ENCODE measurements around the gene ARSK. TPM values are rescaled to one million over a fixed set of nuclear protein-coding genes. Genes with fewer than 3 reads are reported as not detected.
A peak's percentile ranks its signal among the peaks of the same experiment; 100 is the strongest.

ARSK gene
- total RNA-seq, 6 experiments from 2014 or later = 2.1 to 4.9 (median 4.0) TPM

DNA sequence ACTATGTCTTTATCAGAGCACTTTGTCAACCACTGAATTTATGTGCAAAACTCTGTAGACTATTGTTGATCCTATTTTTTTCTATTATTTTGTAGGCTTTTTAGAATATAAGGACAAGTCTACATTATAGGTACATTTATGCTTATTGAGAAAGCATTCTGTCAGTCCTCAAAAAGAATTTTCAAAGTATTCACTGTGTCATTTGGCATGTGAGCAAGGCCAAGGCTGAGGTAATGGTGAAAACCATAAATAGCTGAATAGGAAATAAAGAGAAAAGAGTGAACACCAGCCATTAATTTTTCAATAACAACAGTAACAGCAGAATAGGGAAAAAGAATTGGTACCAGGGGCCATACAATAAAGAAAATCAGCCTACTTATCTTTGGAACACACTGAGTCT is 21.1 kb upstream of the ARSK start:
- Histone ChIP-seq H3K27ac (no peak overlapping the region), H3K36me3 (peaks cover 0 to 12% (median 2%) of the 10 kb centered on the region in 4 donors), H3K27me3 (no peaks in the 10 kb centered on the region), H3K4me1 (no peaks in the 10 kb centered on the region), H3K9me3 (no peaks in the 10 kb centered on the region), H3K4me3 (no peak overlapping the region)
- TF ChIP-seq, protein P1, sequence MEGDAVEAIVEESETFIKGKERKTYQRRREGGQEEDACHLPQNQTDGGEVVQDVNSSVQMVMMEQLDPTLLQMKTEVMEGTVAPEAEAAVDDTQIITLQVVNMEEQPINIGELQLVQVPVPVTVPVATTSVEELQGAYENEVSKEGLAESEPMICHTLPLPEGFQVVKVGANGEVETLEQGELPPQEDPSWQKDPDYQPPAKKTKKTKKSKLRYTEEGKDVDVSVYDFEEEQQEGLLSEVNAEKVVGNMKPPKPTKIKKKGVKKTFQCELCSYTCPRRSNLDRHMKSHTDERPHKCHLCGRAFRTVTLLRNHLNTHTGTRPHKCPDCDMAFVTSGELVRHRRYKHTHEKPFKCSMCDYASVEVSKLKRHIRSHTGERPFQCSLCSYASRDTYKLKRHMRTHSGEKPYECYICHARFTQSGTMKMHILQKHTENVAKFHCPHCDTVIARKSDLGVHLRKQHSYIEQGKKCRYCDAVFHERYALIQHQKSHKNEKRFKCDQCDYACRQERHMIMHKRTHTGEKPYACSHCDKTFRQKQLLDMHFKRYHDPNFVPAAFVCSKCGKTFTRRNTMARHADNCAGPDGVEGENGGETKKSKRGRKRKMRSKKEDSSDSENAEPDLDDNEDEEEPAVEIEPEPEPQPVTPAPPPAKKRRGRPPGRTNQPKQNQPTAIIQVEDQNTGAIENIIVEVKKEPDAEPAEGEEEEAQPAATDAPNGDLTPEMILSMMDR (IDR thresholded peaks at IDR 0.05) = no peak
- TF ChIP-seq POLR2A (IDR thresholded peaks at IDR 0.05) = no peak
- DNase-seq = no peak
- ATAC-seq = no peak
- intact Hi-C loops (cut with DNase I) = no loop called here

DNA sequence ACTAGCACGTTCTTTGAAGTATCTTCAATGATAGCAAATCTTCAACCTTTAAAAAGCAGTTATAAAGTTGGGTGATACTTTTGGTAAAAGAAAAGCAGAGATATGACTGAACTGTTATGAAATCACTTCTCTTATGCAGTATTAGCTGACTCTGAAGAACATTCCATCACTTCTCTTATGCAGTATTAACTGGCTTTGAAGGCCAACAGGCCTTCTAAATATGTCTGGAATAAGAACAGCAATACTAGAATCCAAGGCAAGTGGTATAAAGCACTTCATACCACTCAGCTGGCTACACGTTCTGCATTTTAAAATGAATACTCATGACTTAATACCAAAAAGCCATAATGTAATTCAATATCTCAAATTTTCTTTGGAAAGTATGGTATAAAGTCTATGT is 17.4 kb upstream of the ARSK start:
- Histone ChIP-seq H3K27ac (no peak overlapping the region), H3K36me3 (peaks cover 0 to 46% (median 12%) of the 10 kb centered on the region in 4 donors), H3K9me3 (no peaks in the 10 kb centered on the region), H3K27me3 (no peaks in the 10 kb centered on the region), H3K4me3 (no peak overlapping the region), H3K4me1 (no peaks in the 10 kb centered on the region)
- WGBS (ENCODE audit: insufficient coverage, low coverage, low lambda C conversion rate, missing lambda C conversion rate) = 88% methylated on average over 2 of the region's 2 CpGs
- DNase-seq (no peak), ATAC-seq (no peak)
- no peak for TF ChIP-seq POLR2A (IDR thresholded peaks at IDR 0.05)
- TF ChIP-seq, protein P1 (IDR thresholded peaks at IDR 0.05) = no peak
- intact Hi-C loops (cut with DNase I) = no loop called here

DNA sequence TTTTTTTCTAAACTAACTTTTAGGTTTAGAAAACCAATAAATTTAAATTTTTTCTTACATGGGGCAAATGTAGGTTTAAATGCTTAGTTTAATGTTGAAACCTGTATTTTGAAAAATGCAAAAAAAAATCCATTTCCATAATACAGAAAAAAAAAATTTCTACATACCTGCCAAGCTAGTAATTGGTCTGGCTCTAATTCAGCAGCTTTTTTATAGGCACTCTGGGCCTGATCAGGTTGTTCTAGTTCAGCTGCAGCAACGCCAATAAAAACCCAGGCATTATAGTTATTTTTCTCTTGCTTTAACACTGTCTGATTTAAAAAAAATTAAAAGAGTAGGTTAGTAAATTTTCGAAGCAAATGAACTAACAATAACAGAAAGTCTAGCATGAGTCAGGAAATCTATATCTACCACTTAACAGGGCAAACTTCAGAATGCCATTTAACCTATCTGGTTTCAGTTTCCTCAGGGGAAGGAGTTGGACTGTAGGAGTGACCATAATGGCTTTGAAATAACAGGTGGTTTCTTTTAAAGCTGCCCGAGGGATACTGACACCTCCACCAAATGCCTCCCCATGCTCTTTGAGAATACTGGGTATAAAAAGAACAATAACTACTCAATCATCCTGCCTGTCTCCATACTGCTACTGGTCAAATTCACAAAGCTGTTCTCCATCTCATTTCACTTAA is 11.7 kb upstream of the ARSK start:
- no peak overlapping the region for H3K4me3 ChIP-seq
- no peak overlapping the region for H3K27ac ChIP-seq
- no peaks in the 10 kb centered on the region for H3K9me3 ChIP-seq
- WGBS (ENCODE audit: insufficient coverage, low coverage, low lambda C conversion rate, missing lambda C conversion rate) = 51% methylated on average over 3 of the region's 3 CpGs
- TF ChIP-seq, protein P1 (IDR thresholded peaks at IDR 0.05) = no peak
- TF ChIP-seq POLR2A (IDR thresholded peaks at IDR 0.05) = no peak
- intact Hi-C loops (cut with DNase I) = no loop called here
- DNase-seq (no peak), ATAC-seq (peak in 3 of 4 donors; percentile 43 to 84 (median 49))
- H3K27me3 ChIP-seq = no peaks in the 10 kb centered on the region
- no peaks in the 10 kb centered on the region for H3K4me1 ChIP-seq
- H3K36me3 ChIP-seq = peaks cover 0 to 65% (median 15%) of the 10 kb centered on the region in 4 donors

DNA sequence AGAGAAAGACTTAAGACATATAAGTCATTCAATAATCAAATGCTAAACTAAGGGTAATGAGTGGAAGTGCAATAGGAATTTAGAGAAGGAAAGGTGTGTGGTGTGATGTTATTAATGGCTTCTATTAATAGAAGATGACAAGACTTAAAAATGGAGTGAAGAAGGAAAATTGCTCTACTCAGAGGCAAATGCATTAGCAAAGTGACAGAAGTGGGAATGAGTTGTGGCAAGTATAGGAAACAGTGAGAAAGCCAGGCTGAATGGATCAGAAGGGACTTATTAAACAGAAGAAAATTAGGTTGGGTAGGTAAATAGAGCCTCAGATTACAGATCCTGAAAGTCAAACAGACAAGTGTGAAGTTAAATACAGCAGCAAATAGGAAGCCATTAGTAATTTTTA is 5.9 kb upstream of the ARSK start:
- Histone ChIP-seq H3K27me3 (no peaks in the 10 kb centered on the region), H3K27ac (no peak overlapping the region), H3K4me3 (no peak overlapping the region), H3K4me1 (peaks cover 0 to 7% (median 0%) of the 10 kb centered on the region in 4 donors), H3K9me3 (no peaks in the 10 kb centered on the region), H3K36me3 (peaks cover 4 to 29% (median 5%) of the 10 kb centered on the region in 4 donors)
- intact Hi-C loops (cut with DNase I) = no loop called here
- no peak for TF ChIP-seq POLR2A (IDR thresholded peaks at IDR 0.05)
- TF ChIP-seq, protein P1 (IDR thresholded peaks at IDR 0.05) = no peak
- DNase-seq (no peak), ATAC-seq (no peak)

DNA sequence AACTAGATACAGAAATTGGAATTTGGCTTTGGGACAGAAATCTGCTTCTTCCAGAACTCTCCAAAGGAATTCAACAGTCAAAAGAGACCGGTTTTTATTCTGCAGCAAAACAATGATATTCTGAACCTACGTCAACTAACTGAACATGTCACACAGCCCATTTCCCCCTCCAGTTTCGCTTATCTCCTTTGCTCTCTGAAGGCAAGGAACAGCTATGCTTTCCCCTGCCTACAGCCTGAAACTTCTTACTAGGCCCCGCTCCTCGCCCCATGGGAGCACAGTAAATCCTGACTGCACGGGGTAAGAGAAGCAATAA is 612 bp upstream of the ARSK start:
- WGBS (ENCODE audit: insufficient coverage, low coverage, low lambda C conversion rate, missing lambda C conversion rate) = 0% methylated on average over 6 of the region's 6 CpGs
- H3K4me1 ChIP-seq = peaks cover 0 to 16% (median 0%) of the 10 kb centered on the region in 4 donors
- DNase-seq = no peak
- H3K27ac ChIP-seq = peak overlapping the region; percentile 87 to 92 (median 88)
- no peaks in the 10 kb centered on the region for H3K9me3 ChIP-seq
- no peak for TF ChIP-seq POLR2A (IDR thresholded peaks at IDR 0.05)
- TF ChIP-seq, protein P1 (IDR thresholded peaks at IDR 0.05) = no peak
- H3K4me3 ChIP-seq = peak overlapping the region; percentile 74 to 83 (median 74)
- intact Hi-C loops (cut with DNase I) = no loop called here
- peaks cover 0 to 4% (median under 1%) of the 10 kb centered on the region in 4 donors for H3K36me3 ChIP-seq
- no peaks in the 10 kb centered on the region for H3K27me3 ChIP-seq
- peak; percentile 36 to 50 (median 38) for ATAC-seq

All from right lobe of liver (tissue), 6 donors.